HEK293 (cell line): ENCODE results near the gene WDR41.

ENCODE experiments used
- CTCF ChIA-PET: fragments of 350-600 bp; formaldehyde crosslinking; extraction: SDS; loops from one replicate; lab custom pipeline; 2021; ENCODE audit warnings: antibody characterized with exemption; lab: Yijun Ruan, JAX
- POLR2A ChIA-PET: fragments of 300-600 bp; formaldehyde crosslinking; extraction: SDS; loops from one replicate; lab custom pipeline; 2020; ENCODE audit warnings: antibody characterized with exemption, inconsistent platforms; lab: Yijun Ruan, JAX
- H3K27ac ChIP-seq: fragments of 200-500 bp; sonication (Bioruptor generic); 2 replicates; pipeline ENCODE4 v1.5.1; 2014; ENCODE audit warnings: low read depth, low read length, control low read depth, inconsistent platforms; ENCODE audit errors: extremely low read depth
- H3K36me3 ChIP-seq, 2 experiments: fragments of 200-500 bp in 1 of 2; sonication (Bioruptor generic) in 1 of 2; 1 replicate in 1 of 2; 2 replicates in 1 of 2; pipeline ENCODE4 v1.5.1; 2014 to 2017; ENCODE audit warnings: inconsistent platforms in 2 of 2, low read length in 2 of 2; ENCODE audit not compliant: control insufficient read depth in 2 of 2, insufficient read depth in 1 of 2
- H3K4me1 ChIP-seq: fragments of 200-500 bp; sonication (Bioruptor generic); 2 replicates; pipeline ENCODE4 v1.5.1; 2014; ENCODE audit warnings: mild to moderate bottlenecking, low read length, inconsistent platforms; ENCODE audit not compliant: control insufficient read depth, insufficient read depth
- H3K4me3 ChIP-seq: 2 replicates; pipeline ENCODE4 v1.5.1; 2011; ENCODE audit warnings: low read depth, mild to moderate bottlenecking, control low read depth, low read length, moderate library complexity
- H3K9me3 ChIP-seq: fragments of 200-500 bp; sonication (Bioruptor generic); 2 replicates; pipeline ENCODE4 v1.5.1; 2014; ENCODE audit warnings: low read depth, low read length, inconsistent platforms; ENCODE audit not compliant: control insufficient read depth, insufficient read depth
- CTCF ChIP-seq: fragments of 450-650 bp; formaldehyde crosslinking; IDR thresholded peaks from 2 replicates; pipeline ENCODE4 v1.5.1; 2016; ENCODE audit warnings: missing biosample characterization, missing genetic modification characterization
- ELK4 ChIP-seq: IDR thresholded peaks from 2 replicates; pipeline ENCODE4 v1.6.1; 2011; ENCODE audit warnings: mild to moderate bottlenecking, low read depth, low read length, borderline replicate concordance
- GLI4 ChIP-seq: fragments of 450-650 bp; formaldehyde crosslinking; IDR thresholded peaks from 2 replicates; pipeline ENCODE4 v1.5.1; 2016; ENCODE audit warnings: missing biosample characterization, missing genetic modification characterization
- GLIS2 ChIP-seq: fragments of 450-650 bp; formaldehyde crosslinking; IDR thresholded peaks from 2 replicates; pipeline ENCODE4 v1.5.1; 2016; ENCODE audit warnings: missing biosample characterization, missing genetic modification characterization
- HOXA7 ChIP-seq: sonication (generic); formaldehyde crosslinking; IDR thresholded peaks from 2 replicates; pipeline ENCODE4 v1.8.1; 2022; ENCODE audit warnings: missing genetic modification reagents, borderline replicate concordance
- IKZF3 ChIP-seq: fragments of 450-650 bp; IDR thresholded peaks from 2 replicates; pipeline ENCODE4 v1.5.0; 2018; ENCODE audit warnings: missing biosample characterization, mild to moderate bottlenecking, missing genetic modification characterization, moderate library complexity
- RBAK ChIP-seq: fragments of 450-650 bp; formaldehyde crosslinking; IDR thresholded peaks from 2 replicates; pipeline ENCODE4 v1.5.1; 2016; ENCODE audit warnings: missing biosample characterization, missing genetic modification characterization
- SCRT1 ChIP-seq: fragments of 450-650 bp; formaldehyde crosslinking; IDR thresholded peaks from 2 replicates; pipeline ENCODE4 v1.5.1; 2016; ENCODE audit warnings: missing biosample characterization, missing genetic modification characterization, borderline replicate concordance
- SCRT2 ChIP-seq: fragments of 450-650 bp; formaldehyde crosslinking; IDR thresholded peaks from 2 replicates; pipeline ENCODE4 v1.5.1; 2016; ENCODE audit warnings: missing biosample characterization, missing genetic modification characterization
- SP2 ChIP-seq: fragments of 450-650 bp; formaldehyde crosslinking; IDR thresholded peaks from 2 replicates; pipeline ENCODE4 v1.5.1; 2016; ENCODE audit warnings: missing biosample characterization, missing genetic modification characterization
- ZBTB11 ChIP-seq: fragments of 450-650 bp; formaldehyde crosslinking; conservative IDR thresholded peaks from 2 replicates; pipeline ENCODE4 v1.5.1; 2016; ENCODE audit warnings: low read depth, missing biosample characterization, missing genetic modification characterization
- ZNF10 ChIP-seq: fragments of 450-650 bp; formaldehyde crosslinking; IDR thresholded peaks from 2 replicates; pipeline ENCODE4 v1.5.1; 2017; ENCODE audit warnings: missing biosample characterization, missing genetic modification characterization
- ZNF202 ChIP-seq: fragments of 450-650 bp; formaldehyde crosslinking; IDR thresholded peaks from 2 replicates; pipeline ENCODE4 v1.5.1; 2016; ENCODE audit warnings: missing biosample characterization, missing genetic modification characterization, borderline replicate concordance
- ZNF214 ChIP-seq: fragments of 450-650 bp; formaldehyde crosslinking; IDR thresholded peaks from 2 replicates; pipeline ENCODE4 v1.5.1; 2017; ENCODE audit warnings: missing biosample characterization, mild to moderate bottlenecking, missing genetic modification characterization, borderline replicate concordance
- ZNF280C ChIP-seq: fragments of 450-650 bp; formaldehyde crosslinking; IDR thresholded peaks from 2 replicates; pipeline ENCODE4 v1.5.1; 2016; ENCODE audit warnings: missing biosample characterization, missing genetic modification characterization
- ZNF354C ChIP-seq: fragments of 450-650 bp; formaldehyde crosslinking; IDR thresholded peaks from 2 replicates; pipeline ENCODE4 v1.5.1; 2016; ENCODE audit warnings: missing biosample characterization, missing genetic modification characterization, low read depth, borderline replicate concordance
- ZNF544 ChIP-seq: fragments of 450-650 bp; formaldehyde crosslinking; IDR thresholded peaks from 2 replicates; pipeline ENCODE4 v1.5.0; 2017; ENCODE audit warnings: missing biosample characterization, missing genetic modification characterization
- ZNF600 ChIP-seq: fragments of 450-650 bp; formaldehyde crosslinking; IDR thresholded peaks from 2 replicates; pipeline ENCODE4 v1.5.1; 2016; ENCODE audit warnings: missing biosample characterization, missing genetic modification characterization
- ZNF623 ChIP-seq: fragments of 450-650 bp; formaldehyde crosslinking; IDR thresholded peaks from 2 replicates; pipeline ENCODE4 v1.5.1; 2016; ENCODE audit warnings: missing biosample characterization, missing genetic modification characterization
- ZNF639 ChIP-seq: fragments of 450-650 bp; formaldehyde crosslinking; IDR thresholded peaks from 2 replicates; pipeline ENCODE4 v1.5.1; 2016; ENCODE audit warnings: missing biosample characterization, missing genetic modification characterization
- ZNF654 ChIP-seq: fragments of 450-650 bp; formaldehyde crosslinking; IDR thresholded peaks from 2 replicates; pipeline ENCODE4 v1.5.1; 2016; ENCODE audit warnings: low read depth, missing biosample characterization, missing genetic modification characterization
- ZNF677 ChIP-seq: fragments of 450-650 bp; IDR thresholded peaks from 2 replicates; pipeline ENCODE4 v1.5.0; 2018; ENCODE audit warnings: missing biosample characterization, mild to moderate bottlenecking, missing genetic modification characterization, moderate library complexity
- ZNF701 ChIP-seq: fragments of 450-650 bp; formaldehyde crosslinking; IDR thresholded peaks from 2 replicates; pipeline ENCODE4 v1.5.1; 2016; ENCODE audit warnings: missing biosample characterization, missing genetic modification characterization

Gene WDR41

GRCh38 chr5:77438071-77438470, 54.0 kb downstream of the WDR41 start:
- no peak for TF ChIP-seq ZNF677
- TF ChIP-seq SCRT2 = no peak
- TF ChIP-seq ZNF280C (tag by site-specific recombination) = no peak
- TF ChIP-seq ZNF623 (tag by site-specific recombination) = no peak
- TF ChIP-seq ZNF639 (tag by site-specific recombination) = no peak
- TF ChIP-seq ZNF654 (tag by site-specific recombination) = no peak
- TF ChIP-seq ZNF544 (tag by site-specific recombination) = no peak
- no peak for TF ChIP-seq ZNF202 (tag by site-specific recombination)
- no peak for TF ChIP-seq ZNF600 (tag by site-specific recombination)
- TF ChIP-seq HOXA7 (CRISPR knock-in tag) = no peak
- no peak for TF ChIP-seq ELK4
- TF ChIP-seq ZNF214 (tag by site-specific recombination) = no peak
- TF ChIP-seq ZNF10 (tag by site-specific recombination) = no peak
- no peak for TF ChIP-seq ZNF701
- no peak for TF ChIP-seq GLIS2 (tag by site-specific recombination)
- no peak for TF ChIP-seq IKZF3 (tag by site-specific recombination)
- TF ChIP-seq ZBTB11 (tag by site-specific recombination) = no peak
- no peak for TF ChIP-seq RBAK (tag by site-specific recombination)
- TF ChIP-seq SP2 = no peak
- POLR2A ChIA-PET = no interaction called here
- Histone ChIP-seq H3K4me1 (no peaks in the 10 kb centered on the region), H3K9me3 (no peaks in the 10 kb centered on the region), H3K4me3 (no peak overlapping the region), H3K27ac (no peak overlapping the region), H3K36me3 (peaks cover 22 to 30% of the 10 kb centered on the region in 2 experiments)
- CTCF ChIA-PET = interaction anchor here (1.9 to 3.5 kb wide), 2 partner anchors 11 to 295 kb away, joined by 5 to 20 read pairs; no protein-coding TSS in a partner anchor

GRCh38 chr5:77437194-77437593, 54.9 kb downstream of the WDR41 start:
- H3K4me1 ChIP-seq = no peaks in the 10 kb centered on the region
- H3K27ac ChIP-seq = no peak overlapping the region
- H3K9me3 ChIP-seq = no peaks in the 10 kb centered on the region
- POLR2A ChIA-PET = no interaction called here
- H3K4me3 ChIP-seq = no peak overlapping the region
- peaks cover 30 to 38% of the 10 kb centered on the region in 2 experiments for H3K36me3 ChIP-seq
- CTCF ChIA-PET = interaction anchor here (0.6 to 3.5 kb wide), 6 partner anchors 10 to 566 kb away, joined by 3 to 20 read pairs (median 3); no protein-coding TSS in a partner anchor
- peak; percentile 32 for TF ChIP-seq CTCF (tag by site-specific recombination)
- peak; percentile 67; the same call in 1 of the 2 replicates for TF ChIP-seq SCRT1 (tag by site-specific recombination)
- TF ChIP-seq GLI4 (tag by site-specific recombination) = no peak
- TF ChIP-seq ZNF354C = no peak
- peak; percentile 30 for TF ChIP-seq ZNF654 (tag by site-specific recombination)
- TF ChIP-seq SCRT2 = peak; percentile 89
- TF ChIP-seq, all 188 proteins: peak for 4
